Neuronal stem cell (in vitro differentiated cells): ENCODE measurements around the gene PCDHGB1.
A peak's percentile ranks its signal among the peaks of the same experiment; 100 is the strongest.
"Not testable (repeated sequence)": the region's sequence is repeated elsewhere in the genome, so short reads cannot be mapped to it uniquely, and the experiment has no call there.

Experiments used
- DNase-seq: peaks from one replicate; pipeline ENCODE4 v3.0.0-alpha.2; 2013; ENCODE audit warnings: low spot score
- H2AFZ ChIP-seq: one replicate; pipeline ENCODE4 v1.6.1; 2013; ENCODE audit warnings: mild to moderate bottlenecking, low read length, inconsistent platforms
- H2AK5ac ChIP-seq: 2 replicates; pipeline ENCODE4 v1.6.1; 2013; ENCODE audit warnings: low read depth, mild to moderate bottlenecking, inconsistent platforms, low read length, moderate library complexity, mixed read lengths
- H2BK120ac ChIP-seq: 2 replicates; pipeline ENCODE4 v1.6.1; 2013; ENCODE audit warnings: low read depth, mild to moderate bottlenecking, inconsistent platforms, low read length, moderate library complexity, mixed read lengths
- H2BK12ac ChIP-seq: one replicate; pipeline ENCODE4 v1.6.1; 2013; ENCODE audit warnings: low read length, inconsistent platforms
- H2BK15ac ChIP-seq: 2 replicates; pipeline ENCODE4 v1.6.1; 2013; ENCODE audit warnings: mild to moderate bottlenecking, low read length, inconsistent platforms, mixed read lengths
- H2BK5ac ChIP-seq: one replicate; pipeline ENCODE4 v1.6.1; 2013; ENCODE audit warnings: inconsistent platforms, mild to moderate bottlenecking, low read length, moderate library complexity
- H3K14ac ChIP-seq: one replicate; pipeline ENCODE4 v1.6.1; 2013; ENCODE audit warnings: low read length, inconsistent platforms
- H3K18ac ChIP-seq: 2 replicates; pipeline ENCODE4 v1.6.1; 2013; ENCODE audit warnings: low read length, inconsistent platforms
- H3K23ac ChIP-seq: 2 replicates; pipeline ENCODE4 v1.6.1; 2013; ENCODE audit warnings: low read depth, mild to moderate bottlenecking, mixed read lengths, low read length, inconsistent platforms; ENCODE audit not compliant: poor library complexity
- H3K27ac ChIP-seq: replicated peaks from 3 replicates; pipeline ENCODE4 v1.5.1; 2013; ENCODE audit warnings: low read length, inconsistent platforms
- H3K27me3 ChIP-seq, 3 experiments: 2 replicates each; pipeline ENCODE4 v1.6.1; 2013; ENCODE audit warnings: low read length in 3 of 3, mild to moderate bottlenecking in 2 of 3, inconsistent platforms in 1 of 3, low read depth in 1 of 3, mixed read lengths in 1 of 3, moderate library complexity in 1 of 3; ENCODE audit not compliant: control insufficient read depth in 3 of 3, insufficient read depth in 3 of 3
- H3K36me3 ChIP-seq, 2 donors: replicated peaks in 1 of 2; 2 replicates each; pipeline ENCODE4 v1.6.1; 2013; ENCODE audit warnings: low read length in 2 of 2; ENCODE audit not compliant: control insufficient read depth in 2 of 2, insufficient read depth in 2 of 2
- H3K4ac ChIP-seq: 2 replicates; pipeline ENCODE4 v1.6.1; 2013; ENCODE audit warnings: inconsistent platforms, mild to moderate bottlenecking, low read length, moderate library complexity
- H3K4me1 ChIP-seq, 2 donors: 1 replicate in 1 of 2; 2 replicates in 1 of 2; pipeline ENCODE4 v1.6.1; 2013; ENCODE audit warnings: low read length in 2 of 2, low read depth in 1 of 2; ENCODE audit not compliant: control insufficient read depth in 2 of 2, insufficient read depth in 1 of 2
- H3K4me2 ChIP-seq: one replicate; pipeline ENCODE4 v1.6.1; 2013; ENCODE audit warnings: mild to moderate bottlenecking, low read length, inconsistent platforms; ENCODE audit not compliant: insufficient read depth, poor library complexity, severe bottlenecking
- H3K4me3 ChIP-seq, 2 donors: 2 replicates each; pipeline ENCODE4 v1.5.1; 2013; ENCODE audit warnings: low read length in 2 of 2, mild to moderate bottlenecking in 2 of 2, inconsistent platforms in 1 of 2, moderate library complexity in 1 of 2
- H3K79me1 ChIP-seq: one replicate; pipeline ENCODE4 v1.6.1; 2013; ENCODE audit warnings: low read depth, mild to moderate bottlenecking, inconsistent platforms, low read length, moderate library complexity
- H3K9ac ChIP-seq: one replicate; pipeline ENCODE4 v1.6.1; 2013; ENCODE audit warnings: mild to moderate bottlenecking, low read depth, low read length, inconsistent platforms; ENCODE audit not compliant: poor library complexity
- H3K9me3 ChIP-seq, 2 donors: replicated peaks in 1 of 2; 2 replicates each; pipeline versions ENCODE3 to v1.6.1; 2013; ENCODE audit warnings: low read length in 2 of 2, mild to moderate bottlenecking in 2 of 2, inconsistent platforms in 1 of 2, low read depth in 1 of 2, mixed read lengths in 1 of 2, moderate library complexity in 1 of 2; ENCODE audit not compliant: control insufficient read depth in 2 of 2, insufficient read depth in 1 of 2
- H4K8ac ChIP-seq: one replicate; pipeline ENCODE4 v1.6.1; 2013; ENCODE audit warnings: low read depth, mild to moderate bottlenecking, inconsistent platforms, low read length, moderate library complexity
- H4K91ac ChIP-seq: one replicate; pipeline ENCODE4 v1.6.1; 2013; ENCODE audit warnings: low read length, low read depth, mild to moderate bottlenecking, inconsistent platforms; ENCODE audit not compliant: poor library complexity
- WGBS, 2 donors: extraction: QIAGEN DNeasy Blood & Tissue Kit; methylation state at CpG; one replicate each; pipeline ENCODE4 v1.1.7; 2013; ENCODE audit warnings: missing lambda C conversion rate in 2 of 2, mixed read lengths in 1 of 2; ENCODE audit not compliant: insufficient read length in 2 of 2, insufficient replicate concordance in 1 of 2; ENCODE audit errors: extremely low coverage in 2 of 2; 5-methylcytosine and 5-hydroxymethylcytosine counted together

The PCDHGB1 gene

GRCh38 chr5:141384471-141385267 is 34.8 kb downstream of the PCDHGB1 start:
- Histone ChIP-seq H3K14ac (no peak overlapping the region), H3K27ac (no peak overlapping the region), H2BK12ac (no peak overlapping the region), H2AK5ac (peak overlapping the region; percentile 34), H3K4me3 (peak overlapping the region in 1 of 2 donors; percentile 57), H2BK15ac (no peak overlapping the region), H4K91ac (no peak overlapping the region), H3K9ac (no peak overlapping the region), H3K23ac (no peak overlapping the region), H3K27me3 (no peaks in the 10 kb centered on the region), H4K8ac (peak overlapping the region; percentile 74), H3K36me3 (no peaks in the 10 kb centered on the region), H2BK5ac (no peak overlapping the region), H3K4me1 (no peaks in the 10 kb centered on the region), H2AFZ (no peak overlapping the region), H2BK120ac (no peak overlapping the region), H3K4me2 (no peak overlapping the region), H3K79me1 (peaks cover 3% of the 10 kb centered on the region), H3K4ac (no peak overlapping the region), H3K9me3 (peaks cover 32 to 43% of the 10 kb centered on the region in 2 donors), H3K18ac (no peak overlapping the region)
- DNase-seq, result no peak
- WGBS, 2 donors, result no CpG with 5 or more reads among the region's 43 CpGs

- peak within 1 kb of the TSS in 1 of 2 donors; percentile 42 for H3K4me3 ChIP-seq
- not testable (repeated sequence) for H3K79me1 ChIP-seq
Measured at GRCh38 chr5:141387557-141388311, 37.8 kb downstream of the PCDHGB1 start, which contains the start of gene PCDHGB4. TSS of gene PCDHGB4 (plus strand) at chr5:141387698. CDS start at chr5:141387885, 187 bp downstream.

GRCh38 chr5:141388661-141389060 is 38.8 kb downstream of the PCDHGB1 start:
- Histone ChIP-seq H2BK120ac (no peak overlapping the region), H3K4me3 (no peak overlapping the region), H3K27ac (no peak overlapping the region), H3K23ac (no peak overlapping the region), H3K27me3 (no peaks in the 10 kb centered on the region), H3K9ac (no peak overlapping the region), H2AFZ (no peak overlapping the region), H4K8ac (no peak overlapping the region), H3K36me3 (peaks cover 11 to 20% of the 10 kb centered on the region in 2 donors), H2BK12ac (no peak overlapping the region), H3K79me1 (peaks cover 4% of the 10 kb centered on the region), H4K91ac (no peak overlapping the region), H3K14ac (no peak overlapping the region), H3K9me3 (peaks cover 39 to 64% of the 10 kb centered on the region in 2 donors), H2BK5ac (no peak overlapping the region), H3K4me1 (no peaks in the 10 kb centered on the region), H2BK15ac (no peak overlapping the region), H3K18ac (no peak overlapping the region), H2AK5ac (no peak overlapping the region), H3K4ac (no peak overlapping the region), H3K4me2 (no peak overlapping the region)
- no peak for DNase-seq
- WGBS, 2 donors, result no CpG with 5 or more reads among the region's 10 CpGs

More at GRCh38 chr5:141387557-141388311, 37.8 kb downstream of the PCDHGB1 start, which contains the start of gene PCDHGB4:
- H3K27ac ChIP-seq, H3K4me1 ChIP-seq, H2AK5ac ChIP-seq, H3K23ac ChIP-seq, H2BK12ac ChIP-seq, H3K18ac ChIP-seq, H2BK5ac ChIP-seq, H4K91ac ChIP-seq, H2BK120ac ChIP-seq, H4K8ac ChIP-seq, H3K27me3 ChIP-seq, H3K9ac ChIP-seq, H3K14ac ChIP-seq, H3K4ac ChIP-seq, H2BK15ac ChIP-seq: not testable (repeated sequence)
- Histone ChIP-seq H3K36me3 (peaks cover 7 to 11% of the 10 kb centered on the region in 2 donors), H2AFZ (peak within 1 kb of the TSS; percentile 82), H3K9me3 (peaks cover 40 to 64% of the 10 kb centered on the region in 2 donors), H3K4me2 (peak within 1 kb of the TSS; percentile 32)
- peak; percentile 6 for DNase-seq
- no CpG with 5 or more reads among the region's 40 CpGs for WGBS, 2 donors
